Psoas muscle (tissue), 8 donors: ENCODE data around the gene THADA. TPM values are rescaled to one million over a fixed set of nuclear protein-coding genes. Genes with fewer than 3 reads are reported as not detected.

Experiments used
- ATAC-seq, 4 donors: fragments of 200-7000 bp; cut with Tn5 transposase; one replicate each; pipeline ENCODE4 v1.9.1; 2020; ENCODE audit warnings: moderate library complexity in 3 of 4, mild to moderate bottlenecking in 2 of 4
- DNase-seq, 2 donors: peaks; one replicate each; pipeline ENCODE4 v3.0.0-alpha.2; 2020
- H3K27ac ChIP-seq: fragments of 200-600 bp; one replicate; pipeline ENCODE4 v1.8.0; 2022
- H3K27me3 ChIP-seq, 3 donors: fragments of 200-600 bp in 1 of 3; one replicate each; pipeline versions ENCODE4 v1.6.1 to v1.8.0; 2013 to 2022; ENCODE audit warnings: low read length in 2 of 3, mild to moderate bottlenecking in 2 of 3, moderate library complexity in 1 of 3; ENCODE audit not compliant: insufficient read depth in 3 of 3
- H3K36me3 ChIP-seq, 2 donors: fragments of 200-600 bp in 1 of 2; one replicate each; pipeline versions ENCODE4 v1.6.1 to v1.8.0; 2013 to 2022; ENCODE audit warnings: low read depth in 1 of 2, mild to moderate bottlenecking in 1 of 2, moderate library complexity in 1 of 2; ENCODE audit not compliant: insufficient read depth in 1 of 2
- H3K4me1 ChIP-seq: fragments of 200-600 bp; one replicate; pipeline ENCODE4 v1.8.0; 2022
- H3K4me3 ChIP-seq: fragments of 200-600 bp; one replicate; pipeline ENCODE4 v1.8.0; 2022; ENCODE audit warnings: mild to moderate bottlenecking
- H3K9me3 ChIP-seq: fragments of 200-600 bp; one replicate; pipeline ENCODE4 v1.8.0; 2022
- WGBS, 3 donors: extraction: QIAGEN DNeasy Blood & Tissue Kit; methylation state at CpG; one replicate each; pipeline versions ENCODE4 v1.1.6 to v1.1.7; 2013; 5-methylcytosine and 5-hydroxymethylcytosine counted together
- intact Hi-C, 2 donors: fragments of 100-400 bp; cut with DNase I; formaldehyde crosslinking; loops; one replicate each; pipeline versions ENCODE4 v1.11.0 to v1.14.2; 2022
- polyA plus RNA-seq, 3 donors: library from polyadenylated mRNA; stranded (reverse); fragments of 200-250 nt; gene quantifications; one replicate each; pipeline ENCODE4 v1.2.3, GENCODE V29; 2013
- total RNA-seq, 4 donors: library from RNA; stranded (reverse); fragmentation: NEBNext Ultra II Directional in 2 of 4; extraction: Animal tissue kit (Norgen Biotek cat#: 25700) in 2 of 4; gene quantifications; one replicate each; pipeline versions ENCODE4 v1.2.1 to v1.2.4, GENCODE V29; 2021 to 2023
- TF ChIP-seq, protein P1 (sequence below): fragments of 200-600 bp; IDR thresholded peaks from one replicate; pipeline ENCODE4 v1.8.0; 2022; ENCODE audit warnings: antibody characterized with exemption
- donor health status: healthy with polysubstance abuse.
- donor health status: DM: no; HTN: no; CAD: no; lungs with moderate emphysema.
- donor health status: Bipolar disorder and iron deficiency.
- donor health status: healthy.
- donor health status: DM: yes; HTN: yes; CAD: no.
- donor health status: DM: no; HTN: no; CAD: no.
- donor health status: DM: no; HTN: no; CAD: no.
- donor health status: DM: yes; HTN: yes; CAD: no.

The THADA gene
- total and polyA plus RNA-seq, 7 donors: 8.1 to 17.4 (median 11.6) TPM

DNA sequence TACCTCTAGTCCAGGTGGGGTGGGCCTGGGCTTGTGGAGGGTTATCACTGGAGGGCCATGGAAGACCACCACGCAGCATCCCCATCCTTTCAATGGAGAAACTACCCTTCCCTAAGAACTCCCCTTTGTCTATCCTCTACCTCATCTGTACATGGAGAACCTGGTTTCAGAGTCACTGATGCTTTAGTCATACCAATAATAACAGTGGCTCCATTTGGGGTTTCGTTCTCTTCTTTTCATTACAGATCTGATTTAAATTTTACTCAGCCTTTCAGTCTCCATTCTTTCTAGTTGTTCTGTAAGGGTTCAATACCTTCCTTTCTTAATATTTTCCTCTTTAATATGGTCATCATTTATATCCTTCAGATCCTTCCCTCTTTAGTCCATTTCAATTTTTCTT lies 314.8 kb downstream of the THADA start:
- TF ChIP-seq, protein P1, sequence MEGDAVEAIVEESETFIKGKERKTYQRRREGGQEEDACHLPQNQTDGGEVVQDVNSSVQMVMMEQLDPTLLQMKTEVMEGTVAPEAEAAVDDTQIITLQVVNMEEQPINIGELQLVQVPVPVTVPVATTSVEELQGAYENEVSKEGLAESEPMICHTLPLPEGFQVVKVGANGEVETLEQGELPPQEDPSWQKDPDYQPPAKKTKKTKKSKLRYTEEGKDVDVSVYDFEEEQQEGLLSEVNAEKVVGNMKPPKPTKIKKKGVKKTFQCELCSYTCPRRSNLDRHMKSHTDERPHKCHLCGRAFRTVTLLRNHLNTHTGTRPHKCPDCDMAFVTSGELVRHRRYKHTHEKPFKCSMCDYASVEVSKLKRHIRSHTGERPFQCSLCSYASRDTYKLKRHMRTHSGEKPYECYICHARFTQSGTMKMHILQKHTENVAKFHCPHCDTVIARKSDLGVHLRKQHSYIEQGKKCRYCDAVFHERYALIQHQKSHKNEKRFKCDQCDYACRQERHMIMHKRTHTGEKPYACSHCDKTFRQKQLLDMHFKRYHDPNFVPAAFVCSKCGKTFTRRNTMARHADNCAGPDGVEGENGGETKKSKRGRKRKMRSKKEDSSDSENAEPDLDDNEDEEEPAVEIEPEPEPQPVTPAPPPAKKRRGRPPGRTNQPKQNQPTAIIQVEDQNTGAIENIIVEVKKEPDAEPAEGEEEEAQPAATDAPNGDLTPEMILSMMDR: no peak
- Histone ChIP-seq H3K4me1 (peaks cover 20% of the 10 kb centered on the region), H3K27ac (no peak overlapping the region), H3K9me3 (peaks cover 5% of the 10 kb centered on the region), H3K36me3 (peaks cover 4 to 38% of the 10 kb centered on the region in 2 donors), H3K27me3 (no peaks in the 10 kb centered on the region), H3K4me3 (no peak overlapping the region)
- ATAC-seq: no peak
- DNase-seq: no peak
- 97 to 100% (median 100%) methylated on average over 2 of the region's 2 CpGs for WGBS, 3 donors
- intact Hi-C loops: loop anchor here in 1 of 2 donors (10.0 kb wide), 1 partner anchor 124 kb away; no protein-coding TSS in a partner anchor

DNA sequence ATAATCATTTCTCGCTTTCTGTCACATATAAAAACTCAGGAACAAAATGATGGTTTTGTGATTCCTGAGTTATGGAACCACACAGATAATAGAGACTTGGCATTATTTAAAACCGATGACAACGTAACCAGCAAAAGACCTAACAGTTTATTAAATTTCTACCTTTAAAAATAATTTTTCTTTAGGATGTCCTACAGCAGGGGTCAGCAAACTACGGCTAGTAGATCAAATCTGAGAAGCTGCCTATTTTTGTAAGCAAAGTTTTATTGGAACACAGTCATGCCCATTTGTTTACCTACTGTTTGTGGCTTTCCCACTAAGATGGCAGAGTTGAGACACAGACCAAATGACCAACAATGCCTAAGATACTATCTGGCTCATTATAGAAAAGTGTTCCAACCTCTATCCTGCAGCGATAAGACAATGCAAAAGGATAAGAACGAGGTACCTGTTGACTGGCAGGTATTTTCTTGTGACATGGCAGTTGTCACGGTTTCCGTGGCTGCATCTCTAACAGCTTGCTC lies 316.5 kb downstream of the THADA start:
- peak in 1 of 4 donors; percentile 49 for ATAC-seq
- TF ChIP-seq, protein P1: peak; percentile 12

DNA sequence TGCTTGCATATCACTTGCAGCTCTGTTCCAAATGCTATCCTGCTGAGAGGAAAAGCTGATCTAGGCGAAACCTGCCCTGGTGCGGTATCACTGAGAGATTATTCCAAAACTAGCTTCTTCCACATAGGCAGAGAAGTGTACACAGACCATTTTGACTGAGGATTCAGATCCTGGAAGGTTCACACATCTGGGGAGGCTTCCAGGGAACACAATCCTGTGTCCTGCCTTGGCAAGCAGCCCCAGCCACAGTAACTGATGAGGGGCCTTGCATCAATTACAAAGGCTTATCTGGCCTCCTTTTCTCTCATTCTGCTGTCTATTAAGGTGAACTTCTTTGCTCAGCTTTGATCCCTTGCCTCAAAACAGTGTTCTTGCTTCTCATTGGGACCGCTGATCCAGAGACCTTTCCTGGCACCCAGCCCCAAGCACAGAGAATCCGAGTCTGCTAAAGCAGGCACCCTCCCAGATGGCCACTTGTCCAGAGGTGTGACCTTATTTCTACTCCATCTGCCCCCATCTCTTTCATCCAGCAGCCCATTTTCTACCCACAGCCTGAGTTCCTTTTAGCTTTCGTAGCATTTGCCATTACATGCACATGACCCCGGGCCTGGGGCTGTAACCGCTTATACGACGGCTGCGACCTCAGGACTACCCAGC lies 317.1 kb downstream of the THADA start:
- no peak overlapping the region for H3K4me3 ChIP-seq
- WGBS, 3 donors: 76 to 80% (median 78%) methylated on average over 10 of the region's 10 CpGs
- intact Hi-C loops: no loop called here
- TF ChIP-seq, protein P1: no peak
- no peaks in the 10 kb centered on the region for H3K9me3 ChIP-seq
- H3K27ac ChIP-seq: no peak overlapping the region
- H3K27me3 ChIP-seq: no peaks in the 10 kb centered on the region
- DNase-seq (no peak), ATAC-seq (peak in 2 of 4 donors; percentile 26 to 33)
- H3K36me3 ChIP-seq: peaks cover 0 to 17% of the 10 kb centered on the region in 2 donors
- H3K4me1 ChIP-seq: peaks cover 20% of the 10 kb centered on the region

More for the DNA sequence above, 316.5 kb downstream of the THADA start:
- Histone ChIP-seq H3K9me3 (peaks cover 1% of the 10 kb centered on the region), H3K27ac (no peak overlapping the region), H3K27me3 (no peaks in the 10 kb centered on the region), H3K36me3 (peaks cover 0 to 23% of the 10 kb centered on the region in 2 donors), H3K4me3 (no peak overlapping the region), H3K4me1 (peaks cover 20% of the 10 kb centered on the region)
- DNase-seq: no peak
- WGBS, 3 donors: 90 to 97% (median 94%) methylated on average over 8 of the region's 8 CpGs
- intact Hi-C loops: no loop called here

DNA sequence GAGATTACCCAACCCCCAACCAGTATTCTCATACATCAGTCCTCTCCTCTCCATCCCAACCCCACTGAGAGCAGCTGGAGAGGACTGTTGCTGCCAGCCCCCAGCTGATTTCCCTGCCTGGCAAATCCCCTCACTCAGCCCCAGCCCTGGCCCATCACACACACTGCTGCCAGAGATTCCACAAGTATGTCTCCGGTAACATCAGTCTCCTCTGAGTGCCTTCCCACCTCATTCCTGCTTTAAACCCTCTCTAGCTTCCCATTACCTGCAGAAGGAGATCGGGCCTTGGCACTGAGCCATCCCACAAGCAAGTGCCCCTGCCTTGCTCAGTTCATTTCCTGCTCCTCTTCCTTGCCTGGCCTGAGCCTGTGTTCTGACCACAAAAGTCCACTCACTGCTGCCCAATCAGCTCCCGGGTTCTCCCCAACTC lies 318.9 kb downstream of the THADA start:
- peak overlapping the region; percentile 30 for H3K27ac ChIP-seq
- no peaks in the 10 kb centered on the region for H3K9me3 ChIP-seq
- peak in 2 of 4 donors; percentile 7 to 14 for ATAC-seq
- no peak overlapping the region for H3K4me3 ChIP-seq
- intact Hi-C loops: no loop called here
- TF ChIP-seq, protein P1: no peak
- no peak for DNase-seq
- H3K4me1 ChIP-seq: peaks cover 20% of the 10 kb centered on the region
- H3K27me3 ChIP-seq: no peaks in the 10 kb centered on the region
- WGBS, 3 donors: 28 to 34% (median 31%) methylated on average over 3 of the region's 3 CpGs
- peaks cover 0 to 6% of the 10 kb centered on the region in 2 donors for H3K36me3 ChIP-seq
